Aorta (tissue), 5 donors: Measurements from ENCODE around the gene NRTN. TPM values are rescaled to one million over a fixed set of nuclear protein-coding genes. Genes with fewer than 3 reads are reported as not detected.

Experiments
- ATAC-seq: fragments of 200-7000 bp; cut with Tn5 transposase; one replicate; pipeline ENCODE4 v1.9.1; 2022; ENCODE audit warnings: moderate library complexity; ENCODE audit not compliant: low FRiP score
- DNase-seq, 2 donors: peaks; one replicate each; pipeline ENCODE4 v3.0.0-alpha.2; 2020
- H3K27ac ChIP-seq, 2 donors: one replicate each; pipeline ENCODE4 v1.5.1; 2013; ENCODE audit warnings: low read length in 2 of 2, mild to moderate bottlenecking in 2 of 2, moderate library complexity in 2 of 2, control low read depth in 1 of 2, inconsistent platforms in 1 of 2, low read depth in 1 of 2
- H3K27me3 ChIP-seq, 2 donors: one replicate each; pipeline ENCODE4 v1.6.1; 2013; ENCODE audit warnings: control low read depth in 1 of 2, low read length in 1 of 2, mild to moderate bottlenecking in 1 of 2, moderate library complexity in 1 of 2; ENCODE audit not compliant: insufficient read depth in 2 of 2, control insufficient read depth in 1 of 2
- H3K36me3 ChIP-seq, 2 donors: one replicate each; pipeline ENCODE4 v1.6.1; 2013; ENCODE audit warnings: control low read depth in 1 of 2, low read length in 1 of 2, mild to moderate bottlenecking in 1 of 2; ENCODE audit not compliant: insufficient read depth in 2 of 2, control insufficient read depth in 1 of 2
- H3K4me1 ChIP-seq, 2 donors: one replicate each; pipeline ENCODE4 v1.6.1; 2013; ENCODE audit warnings: low read length in 2 of 2, control low read depth in 1 of 2, mild to moderate bottlenecking in 1 of 2, moderate library complexity in 1 of 2; ENCODE audit not compliant: insufficient read depth in 2 of 2, control insufficient read depth in 1 of 2
- H3K4me3 ChIP-seq, 2 donors: one replicate each; pipeline ENCODE4 v1.5.1; 2013; ENCODE audit warnings: low read length in 2 of 2, control low read depth in 1 of 2, mild to moderate bottlenecking in 1 of 2
- H3K9me3 ChIP-seq: one replicate; pipeline ENCODE4 v1.6.1; 2013; ENCODE audit warnings: mild to moderate bottlenecking, low read length; ENCODE audit not compliant: control insufficient read depth
- WGBS, 2 donors: extraction: QIAGEN DNeasy Blood & Tissue Kit; methylation state at CpG; one replicate each; pipeline ENCODE4 v1.1.7; 2013; 5-methylcytosine and 5-hydroxymethylcytosine counted together
- intact Hi-C, 2 donors: fragments of 100-400 bp; cut with DNase I; formaldehyde crosslinking; loops; one replicate each; pipeline versions ENCODE4 v1.14.2 to v1.15.0; 2022
- polyA plus RNA-seq, 2 donors: library from polyadenylated mRNA; stranded (reverse); fragments of 200-250 nt; gene quantifications; one replicate each; pipeline ENCODE4 v1.2.3, GENCODE V29; 2013
- total RNA-seq, 2 donors: library from RNA; stranded (reverse); fragmentation: NEBNext Ultra II Directional; extraction: Animal tissue kit (Norgen Biotek cat#: 25700); gene quantifications; one replicate each; pipeline ENCODE4 v1.2.1, GENCODE V29; 2021
- donor health status: healthy with polysubstance abuse.
- donor health status: Bipolar disorder and iron deficiency.
- donor health status: DM: no; HTN: no; CAD: no.
- donor health status: DM: no; HTN: no; CAD: no.
- donor health status: DM: yes; HTN: yes; CAD: no.

NRTN gene
- total and polyA plus RNA-seq, 4 donors: 1.1 TPM; not detected in 3

DNA sequence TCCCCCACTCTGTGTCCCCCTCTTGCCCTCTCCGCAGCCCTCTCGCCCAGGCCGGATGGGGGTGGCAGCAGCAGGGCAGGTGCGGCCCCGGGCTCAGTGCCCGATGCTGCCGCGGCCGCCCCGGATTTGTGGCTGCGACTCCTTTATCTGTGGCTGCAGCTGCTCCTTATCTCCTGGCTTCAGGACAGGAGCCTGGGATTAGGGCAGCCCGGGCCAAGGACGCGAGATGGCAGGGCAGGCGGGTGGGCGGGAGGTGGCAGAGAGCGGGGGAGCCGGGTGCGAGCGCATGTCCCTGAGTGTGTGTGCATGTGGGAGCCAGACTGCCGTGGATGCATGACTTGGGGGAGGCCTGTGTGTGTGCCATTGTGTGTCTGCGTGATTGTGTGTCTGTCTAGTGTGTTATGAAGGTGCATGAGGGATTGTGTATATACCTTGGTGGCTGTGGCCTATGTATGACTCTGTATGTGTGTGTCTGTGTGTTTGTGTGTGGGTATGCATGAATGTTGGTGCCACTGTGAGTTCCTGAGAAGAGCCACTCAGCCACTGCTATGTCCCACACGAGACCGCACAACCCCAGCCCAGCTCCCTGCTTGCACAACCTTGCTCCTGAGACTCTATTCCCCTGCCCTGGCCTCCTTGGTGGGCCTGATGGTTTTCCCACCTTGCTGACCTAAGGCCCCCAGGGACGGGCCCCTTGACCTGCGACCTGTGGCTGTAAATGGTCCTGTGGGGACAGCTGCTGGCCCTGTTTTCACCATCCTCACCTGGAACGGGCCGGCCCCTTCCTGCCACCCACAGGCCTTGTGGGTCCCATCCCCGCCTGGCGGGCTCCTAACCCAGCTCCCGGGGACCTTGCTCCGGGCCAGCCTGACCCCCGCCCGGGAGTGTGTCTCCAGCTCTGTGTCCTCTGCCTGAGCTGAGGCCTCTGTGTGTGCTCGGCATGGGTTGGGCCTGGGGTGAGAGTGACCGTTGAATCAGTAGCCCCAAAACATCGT lies 5.3 kb upstream of the NRTN start:
- no peak overlapping the region for H3K4me3 ChIP-seq
- DNase-seq: no peak
- no peaks in the 10 kb centered on the region for H3K4me1 ChIP-seq
- ATAC-seq: no peak
- no peaks in the 10 kb centered on the region for H3K36me3 ChIP-seq
- intact Hi-C loops: loop anchor here (10.0 kb wide), 3 partner anchors 95 to 225 kb away; partner anchors contain the start of genes SAFB (in 1 of the 2) and SAFB2 (in 1 of the 2)
- H3K9me3 ChIP-seq: no peaks in the 10 kb centered on the region
- WGBS, 2 donors: 36 to 47% methylated on average over 37 of the region's 37 CpGs
- peaks cover 0 to 1% of the 10 kb centered on the region in 2 donors for H3K27me3 ChIP-seq
- H3K27ac ChIP-seq: no peak overlapping the region

GRCh38 chr19:5800361-5801270 lies 4.3 kb upstream of the NRTN start:
- ATAC-seq (no peak), DNase-seq (no peak)
- Histone ChIP-seq H3K27me3 (no peaks in the 10 kb centered on the region), H3K27ac (no peak overlapping the region), H3K4me1 (no peaks in the 10 kb centered on the region), H3K9me3 (no peaks in the 10 kb centered on the region), H3K4me3 (no peak overlapping the region), H3K36me3 (no peaks in the 10 kb centered on the region)
- intact Hi-C loops: loop anchor here (10.0 kb wide), 2 partner anchors 94 to 224 kb away; no protein-coding TSS in a partner anchor
- 57 to 68% methylated on average over 17 of the region's 17 CpGs for WGBS, 2 donors

DNA sequence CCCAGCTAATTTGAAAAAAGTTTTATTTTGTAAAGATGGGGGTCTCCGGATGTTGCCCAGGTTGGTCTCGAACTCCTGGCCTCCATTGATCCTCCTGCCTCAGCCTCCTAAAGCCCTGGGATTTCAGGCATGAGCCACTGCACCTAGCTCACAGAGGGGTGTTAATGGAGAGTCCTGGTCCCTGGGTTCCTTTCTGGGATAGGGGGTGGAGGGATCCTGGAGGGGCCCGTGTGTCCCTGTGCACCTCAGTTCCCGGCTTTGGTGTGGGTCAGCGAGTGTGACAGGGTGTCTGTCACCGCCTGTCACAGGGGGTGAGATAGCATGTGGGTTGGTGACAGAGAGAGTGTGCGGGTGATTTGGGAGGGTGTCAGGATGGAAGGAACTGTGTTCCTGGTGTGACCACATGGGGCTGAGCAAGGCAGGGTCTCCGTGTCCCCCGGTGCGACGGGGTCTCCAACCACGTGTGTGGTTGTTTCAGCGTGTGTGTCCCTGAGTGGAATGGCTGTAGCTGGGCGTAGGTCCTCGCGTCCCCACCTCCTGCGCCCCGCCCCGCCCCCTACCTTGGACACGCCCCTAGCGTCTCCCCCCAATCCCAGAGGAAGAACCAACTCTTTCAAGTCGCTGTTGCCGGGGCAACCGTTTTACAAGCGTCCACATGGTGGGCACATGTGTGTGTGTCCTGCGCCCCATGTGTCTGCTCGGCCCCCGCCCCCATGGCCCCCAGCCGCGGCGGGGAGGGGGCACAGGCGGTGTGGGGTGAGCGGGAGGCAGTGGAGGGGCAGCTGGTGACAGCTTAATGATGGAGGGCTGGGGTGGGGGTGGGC lies 2.9 kb upstream of the NRTN start:
- Histone ChIP-seq H3K27me3 (no peaks in the 10 kb centered on the region), H3K36me3 (no peaks in the 10 kb centered on the region), H3K9me3 (no peaks in the 10 kb centered on the region), H3K27ac (no peak overlapping the region), H3K4me1 (no peaks in the 10 kb centered on the region), H3K4me3 (no peak overlapping the region)
- intact Hi-C loops: loop anchor here (10.0 kb wide), 2 partner anchors 93 to 223 kb away; no protein-coding TSS in a partner anchor
- peak in 1 of 2 donors; percentile 49 for DNase-seq
- 9 to 11% methylated on average over 32 to 33 of the region's 33 CpGs for WGBS, 2 donors
- ATAC-seq: no peak

DNA sequence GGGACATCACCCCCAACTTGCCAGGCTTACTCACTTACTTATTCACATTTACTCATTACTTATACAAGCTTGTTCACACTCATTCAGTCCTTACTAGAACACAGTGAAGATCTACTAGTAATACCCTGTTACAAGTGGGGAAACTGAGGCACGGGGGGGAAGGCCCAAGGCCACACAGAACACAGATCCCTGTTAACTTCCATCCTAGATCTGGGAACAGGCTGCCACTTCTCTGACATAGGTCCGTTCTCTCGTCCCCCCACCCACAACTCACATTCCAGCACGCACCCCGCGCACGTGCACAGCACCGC lies 1.5 kb upstream of the NRTN start:
- intact Hi-C loops: loop anchor here (10.0 kb wide), 2 partner anchors 91 to 221 kb away; no protein-coding TSS in a partner anchor

GRCh38 chr19:5803752-5804515 lies 933 bp upstream of the NRTN start:
- Histone ChIP-seq H3K4me1 (no peaks in the 10 kb centered on the region), H3K27ac (no peak overlapping the region), H3K9me3 (no peaks in the 10 kb centered on the region), H3K4me3 (no peak overlapping the region), H3K36me3 (no peaks in the 10 kb centered on the region), H3K27me3 (no peaks in the 10 kb centered on the region)
- WGBS, 2 donors: 2% methylated on average over 47 to 54 of the region's 54 CpGs
- intact Hi-C loops: loop anchor here (10.0 kb wide), 2 partner anchors 91 to 221 kb away; no protein-coding TSS in a partner anchor
- peak; percentile 85 to 93 for DNase-seq
- ATAC-seq: peak; percentile 81

More for the DNA sequence above, 1.5 kb upstream of the NRTN start:
- Histone ChIP-seq H3K4me1 (no peaks in the 10 kb centered on the region), H3K27me3 (no peaks in the 10 kb centered on the region), H3K36me3 (no peaks in the 10 kb centered on the region), H3K4me3 (no peak overlapping the region), H3K9me3 (no peaks in the 10 kb centered on the region), H3K27ac (no peak overlapping the region)
- DNase-seq: no peak
- ATAC-seq: no peak
- 2 to 8% methylated on average over 8 of the region's 8 CpGs for WGBS, 2 donors

DNA sequence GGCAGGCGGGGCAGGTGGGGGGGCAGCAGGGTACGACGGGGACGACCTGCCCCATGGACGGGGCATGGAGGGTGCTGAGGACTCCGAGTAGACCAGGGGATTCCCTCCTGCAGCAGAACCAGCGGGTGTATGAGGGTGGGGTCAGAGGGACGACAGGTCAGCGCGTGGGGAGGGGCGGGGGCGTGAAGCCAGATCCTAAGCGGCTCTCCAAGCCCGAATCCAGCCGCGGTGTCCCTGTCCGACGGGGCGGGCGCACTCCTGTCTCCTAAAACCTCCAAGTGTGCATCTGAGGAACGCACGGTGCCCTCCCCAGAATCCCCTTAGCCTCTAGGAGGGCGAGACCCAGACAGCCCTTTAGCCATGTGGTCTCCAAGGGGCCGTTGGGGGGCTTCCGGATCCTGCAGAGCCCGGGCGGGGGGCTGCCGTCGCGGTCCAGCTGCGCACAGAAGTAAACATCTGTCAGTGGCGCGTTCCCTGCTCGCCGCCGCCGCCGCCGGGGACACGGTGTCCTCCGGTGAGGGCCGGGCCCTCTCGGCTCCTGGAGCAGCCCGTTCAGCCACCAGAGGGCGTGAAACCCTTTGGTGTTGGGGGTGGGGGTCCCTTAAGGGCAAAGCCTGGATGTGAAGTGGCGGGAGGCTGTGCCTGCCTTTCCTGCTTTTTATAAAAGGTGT lies 730 bp downstream of the NRTN start:
- H3K36me3 ChIP-seq: no peaks in the 10 kb centered on the region
- H3K27ac ChIP-seq: no peak overlapping the region
- H3K4me3 ChIP-seq: no peak overlapping the region
- no peaks in the 10 kb centered on the region for H3K4me1 ChIP-seq
- ATAC-seq: no peak
- H3K9me3 ChIP-seq: no peaks in the 10 kb centered on the region
- DNase-seq: peak in 1 of 2 donors; percentile 41
- WGBS, 2 donors: 2% methylated on average over 41 to 46 of the region's 46 CpGs
- H3K27me3 ChIP-seq: no peaks in the 10 kb centered on the region
- intact Hi-C loops: loop anchor here (10.0 kb wide), 2 partner anchors 89 to 219 kb away; no protein-coding TSS in a partner anchor

GRCh38 chr19:5806133-5806489 lies 1.2 kb downstream of the NRTN start:
- no peak for DNase-seq
- Histone ChIP-seq H3K4me1 (no peaks in the 10 kb centered on the region), H3K27ac (no peak overlapping the region), H3K27me3 (no peaks in the 10 kb centered on the region), H3K4me3 (no peak overlapping the region), H3K36me3 (no peaks in the 10 kb centered on the region), H3K9me3 (no peaks in the 10 kb centered on the region)
- intact Hi-C loops: loop anchor here (10.0 kb wide), 2 partner anchors 89 to 219 kb away; no protein-coding TSS in a partner anchor
- no peak for ATAC-seq
- 27 to 43% methylated on average over 6 of the region's 6 CpGs for WGBS, 2 donors
